ENCODE data around the gene HYI.

Gene HYI

DNA sequence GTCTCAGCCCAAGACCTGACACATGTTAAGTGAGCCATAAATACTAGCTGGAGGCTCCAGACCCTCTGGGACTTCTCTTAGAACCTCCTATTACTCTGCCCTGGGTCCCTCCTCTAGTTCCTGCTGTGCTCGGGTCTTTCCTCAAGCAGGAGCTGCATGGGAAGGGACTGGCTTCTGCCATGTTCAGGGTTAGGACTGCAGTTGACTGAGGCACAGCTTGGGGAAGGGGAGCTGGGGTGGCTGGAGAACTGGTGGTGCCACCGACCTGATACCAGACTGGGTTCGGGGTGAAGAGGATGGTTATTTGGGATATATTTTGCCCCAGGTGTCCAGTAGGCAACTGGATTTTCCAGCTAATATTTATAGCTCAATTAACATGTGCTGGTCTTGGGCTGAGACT, 15.7 kb downstream of the HYI start:
- ATAC-seq (replicated peaks; ENCODE audit: extremely low read depth, poor library complexity, severe bottlenecking) (no peak), DNase-seq (ENCODE audit: low spot score in 2 of 2) (no peak)
- Mint-ChIP-seq H3K27me3 (no peaks in the 10 kb centered on the region), H3K4me3 (no peak overlapping the region), H3K27ac (ENCODE audit: low read depth) (peak overlapping the region; percentile 11), H3K36me3 (ENCODE audit: insufficient read depth) (peaks cover 20% of the 10 kb centered on the region), H3K4me1 (no peaks in the 10 kb centered on the region), H3K9me3 (no peaks in the 10 kb centered on the region)

DNA sequence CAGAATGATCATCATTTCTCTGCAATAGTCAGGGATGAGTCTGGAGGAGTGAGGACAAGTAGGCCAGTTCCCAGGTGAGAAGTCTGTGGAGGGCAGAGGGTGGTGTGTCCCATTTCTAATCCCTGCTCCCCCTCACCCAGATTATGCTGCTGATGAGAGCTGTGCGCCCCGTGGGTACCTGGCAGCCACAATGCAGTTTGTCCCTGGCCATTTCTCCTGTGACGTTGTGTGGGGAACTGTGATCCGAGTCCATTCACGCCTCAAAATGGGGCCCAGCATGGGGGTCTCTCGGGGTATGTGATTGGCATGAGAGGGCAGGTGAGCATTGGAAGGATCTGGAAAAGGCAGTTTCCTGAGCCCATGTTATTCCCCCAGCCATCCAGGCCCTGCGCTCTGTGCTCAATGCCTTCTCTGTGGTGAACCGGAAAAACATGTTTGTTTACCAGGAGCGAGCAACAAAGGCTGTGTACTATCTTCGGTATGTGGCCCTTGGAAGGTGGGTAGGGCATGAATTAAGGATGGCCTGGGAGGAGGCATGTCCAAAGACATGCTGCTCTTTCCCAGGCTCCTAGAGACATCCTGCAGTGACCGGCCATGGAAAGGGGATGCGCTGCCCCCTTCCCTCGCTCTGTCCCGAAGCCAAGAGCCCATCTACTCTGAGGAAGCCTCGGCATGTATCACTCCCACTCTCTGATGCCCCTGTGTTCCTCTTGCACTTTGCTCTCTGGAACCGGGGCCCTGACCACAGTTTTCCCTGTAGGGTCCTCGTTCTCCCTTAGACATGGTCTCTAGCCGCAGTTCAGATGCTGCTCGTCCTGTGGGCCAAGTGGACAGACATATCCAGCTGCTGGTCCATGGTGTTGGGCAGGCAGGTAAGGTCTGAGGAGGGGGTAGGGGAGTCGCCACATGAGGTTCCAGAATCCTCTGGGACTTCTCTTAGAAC, 16.4 kb downstream of the HYI start:
- Mint-ChIP-seq H3K4me3 (no peak overlapping the region), H3K27ac (ENCODE audit: low read depth) (peak overlapping the region; percentile 11), H3K27me3 (no peaks in the 10 kb centered on the region), H3K4me1 (no peaks in the 10 kb centered on the region), H3K36me3 (ENCODE audit: insufficient read depth) (peaks cover 19% of the 10 kb centered on the region), H3K9me3 (no peaks in the 10 kb centered on the region)
- DNase-seq (ENCODE audit: low spot score in 2 of 2) (no peak), ATAC-seq (replicated peaks; ENCODE audit: extremely low read depth, poor library complexity, severe bottlenecking) (no peak)

GRCh38 chr1:43436371-43436770, 17.4 kb downstream of the HYI start:
- Mint-ChIP-seq H3K36me3 (ENCODE audit: insufficient read depth) (peaks cover 25% of the 10 kb centered on the region), H3K4me1 (no peaks in the 10 kb centered on the region), H3K27me3 (no peaks in the 10 kb centered on the region), H3K4me3 (no peak overlapping the region), H3K27ac (ENCODE audit: low read depth) (no peak overlapping the region), H3K9me3 (no peaks in the 10 kb centered on the region)
- DNase-seq (ENCODE audit: low spot score in 2 of 2) (no peak), ATAC-seq (replicated peaks; ENCODE audit: extremely low read depth, poor library complexity, severe bottlenecking) (no peak)

DNA sequence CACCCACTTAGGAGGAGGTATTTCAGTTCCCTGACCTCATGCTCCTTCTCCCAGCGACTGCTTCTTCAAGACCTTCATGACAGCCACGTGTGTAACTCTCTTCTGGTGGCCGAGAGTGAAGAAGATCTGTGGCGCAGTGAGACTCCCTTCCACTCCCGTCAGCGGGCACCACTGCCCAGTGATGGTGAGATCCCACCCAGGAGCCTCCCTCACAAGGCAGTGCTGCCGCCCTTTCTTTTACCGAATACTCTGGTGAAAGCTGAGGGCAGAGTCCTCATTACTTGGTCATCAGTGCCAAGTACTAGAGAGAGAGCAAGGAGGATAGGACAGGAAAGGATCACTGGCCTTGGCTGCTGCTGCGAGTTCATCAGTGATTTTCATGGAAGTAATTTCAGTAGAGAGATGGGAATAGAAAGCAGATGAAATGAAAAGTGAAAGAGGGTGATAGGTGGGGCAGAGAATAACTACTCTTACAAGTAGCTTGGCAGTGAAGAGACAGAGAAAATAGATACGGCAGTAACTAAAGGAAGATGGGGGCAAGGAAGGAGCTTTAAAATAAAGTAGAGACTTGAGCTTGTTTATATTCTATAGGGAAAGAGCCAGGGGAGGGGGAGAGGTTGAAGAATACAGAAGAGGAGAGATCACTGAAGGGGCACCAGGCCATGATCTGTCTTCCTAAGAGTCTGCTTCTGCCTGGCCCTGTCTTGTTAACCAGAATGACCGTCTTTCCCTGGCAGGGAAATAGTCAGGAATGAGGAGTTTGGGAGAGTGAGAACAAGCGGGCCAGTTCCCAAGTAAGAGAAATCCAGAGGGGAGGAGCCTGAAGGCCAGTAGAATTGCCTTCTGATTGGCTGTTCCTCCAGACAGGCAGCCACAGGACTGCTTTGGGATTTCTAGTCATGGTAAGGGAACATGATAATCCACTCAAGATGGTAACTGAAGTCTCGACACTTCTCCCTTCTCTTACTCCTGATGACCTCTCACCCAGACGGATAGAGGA, 18.3 kb downstream of the HYI start:
- H3K4me1 Mint-ChIP-seq, result no peaks in the 10 kb centered on the region
- no peak overlapping the region for H3K4me3 Mint-ChIP-seq
- ATAC-seq (replicated peaks; ENCODE audit: extremely low read depth, poor library complexity, severe bottlenecking) (no peak), DNase-seq (ENCODE audit: low spot score in 2 of 2) (no peak)
- H3K27me3 Mint-ChIP-seq, result no peaks in the 10 kb centered on the region
- no peaks in the 10 kb centered on the region for H3K9me3 Mint-ChIP-seq
- peaks cover 25% of the 10 kb centered on the region for H3K36me3 Mint-ChIP-seq (ENCODE audit: insufficient read depth)
- H3K27ac Mint-ChIP-seq (ENCODE audit: low read depth), result peak overlapping the region; percentile 2

- no peak for ATAC-seq (replicated peaks; ENCODE audit: extremely low read depth, poor library complexity, severe bottlenecking)
- Mint-ChIP-seq H3K36me3 (ENCODE audit: insufficient read depth) (peaks cover 26% of the 10 kb centered on the region), H3K27ac (ENCODE audit: low read depth) (no peak overlapping the region), H3K9me3 (no peaks in the 10 kb centered on the region), H3K4me1 (no peaks in the 10 kb centered on the region), H3K27me3 (no peaks in the 10 kb centered on the region), H3K4me3 (no peak overlapping the region)
- no peak for DNase-seq (ENCODE audit: low spot score in 2 of 2)
Measured at GRCh38 chr1:43434256-43434655, 19.5 kb downstream of the HYI start.

- H3K36me3 Mint-ChIP-seq (ENCODE audit: insufficient read depth), result peaks cover 27% of the 10 kb centered on the region
- no peaks in the 10 kb centered on the region for H3K4me1 Mint-ChIP-seq
- H3K27me3 Mint-ChIP-seq, result no peaks in the 10 kb centered on the region
- H3K4me3 Mint-ChIP-seq, result no peak overlapping the region
- ATAC-seq (replicated peaks; ENCODE audit: extremely low read depth, poor library complexity, severe bottlenecking) (no peak), DNase-seq (ENCODE audit: low spot score in 2 of 2) (no peak)
- no peak overlapping the region for H3K27ac Mint-ChIP-seq (ENCODE audit: low read depth)
- no peaks in the 10 kb centered on the region for H3K9me3 Mint-ChIP-seq
Measured at GRCh38 chr1:43432907-43433306, 20.8 kb downstream of the HYI start.

- H3K27me3 Mint-ChIP-seq, result no peaks in the 10 kb centered on the region
- no peaks in the 10 kb centered on the region for H3K9me3 Mint-ChIP-seq
- ATAC-seq (replicated peaks; ENCODE audit: extremely low read depth, poor library complexity, severe bottlenecking), result no peak
- H3K4me3 Mint-ChIP-seq, result no peak overlapping the region
- no peak for DNase-seq (ENCODE audit: low spot score in 2 of 2)
- H3K36me3 Mint-ChIP-seq (ENCODE audit: insufficient read depth), result peaks cover 33% of the 10 kb centered on the region
- no peak overlapping the region for H3K27ac Mint-ChIP-seq (ENCODE audit: low read depth)
- H3K4me1 Mint-ChIP-seq, result no peaks in the 10 kb centered on the region
Measured at GRCh38 chr1:43432171-43432860, 21.4 kb downstream of the HYI start.

DNA sequence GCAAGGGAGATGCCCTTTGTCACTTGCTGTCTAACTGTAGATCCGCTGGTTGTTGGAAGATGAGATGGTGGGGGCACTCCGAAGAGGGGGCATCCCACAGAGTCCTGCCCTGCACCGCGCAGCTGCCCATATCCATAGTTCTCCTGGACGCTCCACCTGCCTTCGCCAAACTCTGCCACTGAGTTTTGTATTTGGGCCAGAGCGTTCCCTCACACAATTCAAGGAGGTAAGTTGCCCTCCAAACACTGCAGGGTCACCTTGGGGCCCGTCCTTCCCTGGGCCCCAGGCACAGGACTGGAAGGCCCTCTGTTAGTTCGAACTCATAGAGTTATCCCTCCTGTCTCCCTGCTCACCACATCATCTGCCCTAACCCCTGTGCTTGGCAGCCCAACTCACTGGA, 22.1 kb downstream of the HYI start:
- Mint-ChIP-seq H3K36me3 (ENCODE audit: insufficient read depth) (peaks cover 39% of the 10 kb centered on the region), H3K27me3 (no peaks in the 10 kb centered on the region), H3K27ac (ENCODE audit: low read depth) (no peak overlapping the region), H3K9me3 (no peaks in the 10 kb centered on the region), H3K4me3 (no peak overlapping the region), H3K4me1 (no peaks in the 10 kb centered on the region)
- no peak for DNase-seq (ENCODE audit: low spot score in 2 of 2)
- no peak for ATAC-seq (replicated peaks; ENCODE audit: extremely low read depth, poor library complexity, severe bottlenecking)

- DNase-seq (ENCODE audit: low spot score in 2 of 2) (no peak), ATAC-seq (replicated peaks; ENCODE audit: extremely low read depth, poor library complexity, severe bottlenecking) (no peak)
- no peaks in the 10 kb centered on the region for H3K9me3 Mint-ChIP-seq
- H3K27ac Mint-ChIP-seq (ENCODE audit: low read depth), result no peak overlapping the region
- H3K4me1 Mint-ChIP-seq, result no peaks in the 10 kb centered on the region
- no peaks in the 10 kb centered on the region for H3K27me3 Mint-ChIP-seq
- H3K4me3 Mint-ChIP-seq, result no peak overlapping the region
- peaks cover 44% of the 10 kb centered on the region for H3K36me3 Mint-ChIP-seq (ENCODE audit: insufficient read depth)
Measured at GRCh38 chr1:43430831-43431230, 22.9 kb downstream of the HYI start.

DNA sequence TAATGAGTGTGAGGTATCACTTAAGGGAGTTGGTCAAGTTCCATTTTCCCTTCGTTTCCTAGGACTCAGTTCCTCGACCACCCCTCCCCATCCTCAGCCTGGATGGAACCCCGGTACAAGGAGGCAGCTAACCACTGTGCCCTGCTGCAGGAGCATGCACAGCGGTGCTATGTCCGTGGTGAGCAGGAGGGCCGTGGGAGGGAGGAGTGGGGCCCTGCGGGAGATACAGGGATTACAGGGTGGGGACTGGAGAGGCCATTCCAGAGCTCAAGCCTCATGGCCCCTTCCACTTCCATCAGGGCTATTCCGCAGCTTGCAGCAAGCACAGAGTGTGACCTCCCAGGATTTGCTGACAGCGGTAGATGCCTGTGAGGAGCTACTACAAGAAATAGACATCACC, 25.8 kb downstream of the HYI start:
- no peaks in the 10 kb centered on the region for H3K27me3 Mint-ChIP-seq
- H3K27ac Mint-ChIP-seq (ENCODE audit: low read depth), result peak overlapping the region; percentile 63
- DNase-seq (ENCODE audit: low spot score in 2 of 2) (no peak), ATAC-seq (replicated peaks; ENCODE audit: extremely low read depth, poor library complexity, severe bottlenecking) (no peak)
- H3K4me3 Mint-ChIP-seq, result no peak overlapping the region
- H3K36me3 Mint-ChIP-seq (ENCODE audit: insufficient read depth), result peaks cover 40% of the 10 kb centered on the region
- no peaks in the 10 kb centered on the region for H3K9me3 Mint-ChIP-seq
- peaks cover 10% of the 10 kb centered on the region for H3K4me1 Mint-ChIP-seq

- H3K27me3 Mint-ChIP-seq, result no peaks in the 10 kb centered on the region
- H3K27ac Mint-ChIP-seq (ENCODE audit: low read depth), result no peak overlapping the region
- no peaks in the 10 kb centered on the region for H3K9me3 Mint-ChIP-seq
- H3K36me3 Mint-ChIP-seq (ENCODE audit: insufficient read depth), result peaks cover 40% of the 10 kb centered on the region
- H3K4me3 Mint-ChIP-seq, result no peak overlapping the region
- no peak for ATAC-seq (replicated peaks; ENCODE audit: extremely low read depth, poor library complexity, severe bottlenecking)
- peaks cover 11% of the 10 kb centered on the region for H3K4me1 Mint-ChIP-seq
- DNase-seq (ENCODE audit: low spot score in 2 of 2), result no peak
Measured at GRCh38 chr1:43427524-43427923, 26.2 kb downstream of the HYI start.

DNA sequence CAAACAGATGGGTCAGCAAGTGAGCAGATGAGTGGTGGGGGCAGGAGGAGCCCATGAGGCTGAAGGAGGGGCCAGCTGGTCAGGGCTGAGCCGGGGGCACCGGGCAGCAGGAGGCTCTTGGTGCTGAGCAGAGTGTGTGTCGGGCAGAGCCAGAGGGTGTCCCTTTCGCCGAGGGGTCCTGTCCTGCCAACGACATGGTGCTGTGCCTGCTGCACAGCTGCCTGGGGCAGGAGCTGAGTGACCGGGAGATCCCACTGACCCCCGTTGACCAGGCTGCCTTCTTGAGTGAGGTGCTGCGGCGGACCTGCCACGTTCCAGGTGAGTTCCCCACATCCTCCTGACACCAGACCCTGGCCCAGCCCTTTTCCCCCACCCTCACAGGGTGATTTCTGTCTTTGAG, 27.5 kb downstream of the HYI start:
- Mint-ChIP-seq H3K4me3 (no peak overlapping the region), H3K27ac (ENCODE audit: low read depth) (no peak overlapping the region), H3K9me3 (no peaks in the 10 kb centered on the region), H3K36me3 (ENCODE audit: insufficient read depth) (peaks cover 33% of the 10 kb centered on the region), H3K4me1 (peaks cover 11% of the 10 kb centered on the region), H3K27me3 (no peaks in the 10 kb centered on the region)
- no peak for ATAC-seq (replicated peaks; ENCODE audit: extremely low read depth, poor library complexity, severe bottlenecking)
- no peak for DNase-seq (ENCODE audit: low spot score in 2 of 2)
